Activated T-cell treated with anti-CD3 and anti-CD28 coated beads, Interleukin-2, amount 50 U/mL, for 4 hours (primary cell): ENCODE results near the gene HOXD11. TPM values are rescaled to one million over a fixed set of nuclear protein-coding genes. Genes with fewer than 3 reads are reported as not detected.

Source experiments
- ATAC-seq, 2 donors: fragments of 200-7000 bp; cut with Tn5 transposase; one replicate each; pipeline ENCODE4 v1.10.0; 2021
- DNase-seq: peaks from one replicate; pipeline ENCODE4 v3.0.0-alpha.2; 2020
- H3K27me3 Mint-ChIP-seq: one replicate; pipeline ENCODE4 v1.8.0; 2021; ENCODE audit warnings: low read depth, mixed read lengths
- H3K36me3 Mint-ChIP-seq: one replicate; pipeline ENCODE4 v1.8.0; 2022; ENCODE audit warnings: mixed read lengths; ENCODE audit not compliant: insufficient read depth
- H3K4me1 Mint-ChIP-seq: one replicate; pipeline ENCODE4 v1.8.0; 2021; ENCODE audit warnings: low read depth, mixed read lengths
- H3K4me3 Mint-ChIP-seq: one replicate; pipeline ENCODE4 v1.8.0; 2021; ENCODE audit warnings: mild to moderate bottlenecking, moderate library complexity, mixed read lengths
- H3K9me3 Mint-ChIP-seq: one replicate; pipeline ENCODE4 v1.8.0; 2021; ENCODE audit warnings: mixed read lengths
- total RNA-seq, 3 donors: library from RNA; stranded (reverse); gene quantifications; one replicate each; pipeline ENCODE4 v1.2.1, GENCODE V29; 2021

The HOXD11 gene
- total RNA-seq, 3 donors from 2014 or later, result not detected

DNA sequence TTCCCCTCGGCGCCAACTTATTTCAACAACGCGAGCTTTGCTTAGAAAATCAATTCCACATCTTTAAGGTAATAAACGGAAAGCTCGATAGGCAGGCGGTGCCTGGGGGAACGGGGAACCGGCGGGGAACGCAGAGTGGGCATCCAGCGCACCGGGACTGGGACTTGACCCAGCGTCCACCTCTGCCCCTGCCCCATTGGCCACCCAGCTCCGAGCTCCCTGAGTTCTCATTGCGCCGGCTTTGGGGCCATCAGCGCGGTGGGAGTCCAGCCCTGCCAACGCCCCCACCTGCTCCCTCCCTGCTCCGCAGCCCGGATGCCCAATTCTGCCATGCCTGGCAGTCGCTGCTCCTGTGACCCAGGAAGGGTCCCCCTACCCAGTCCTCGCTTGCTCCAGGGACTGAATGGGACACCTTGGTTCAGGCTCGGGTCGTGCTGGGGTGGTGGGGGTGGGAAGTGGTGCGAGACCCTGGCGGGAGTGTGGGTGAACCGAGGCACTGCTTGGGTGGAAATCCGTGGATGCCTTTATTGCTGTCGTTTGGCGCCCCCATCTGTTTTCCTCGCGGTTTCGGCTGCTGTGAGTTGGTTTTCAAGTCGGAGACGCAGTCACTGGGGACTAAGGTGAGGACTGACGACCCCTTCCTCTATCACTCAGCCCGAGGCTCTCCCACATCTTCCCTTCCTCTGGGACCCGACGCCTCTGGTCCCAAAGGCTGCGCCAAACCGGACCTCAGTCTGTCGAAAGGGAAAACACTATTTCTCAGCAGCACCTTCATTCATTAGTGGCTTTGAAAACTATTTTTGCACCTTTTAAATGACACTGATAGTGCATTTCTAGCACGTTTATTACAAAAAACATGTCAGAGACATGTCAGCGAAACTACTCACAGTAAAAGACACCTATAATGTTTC is 21.0 kb upstream of the HOXD11 start:
- Mint-ChIP-seq H3K4me3 (peak overlapping the region; percentile 33), H3K4me1 (peaks cover 4% of the 10 kb centered on the region), H3K9me3 (peaks cover 8% of the 10 kb centered on the region), H3K27me3 (peaks cover 97% of the 10 kb centered on the region), H3K36me3 (no peaks in the 10 kb centered on the region)
- no peak for DNase-seq
- no peak for ATAC-seq

DNA sequence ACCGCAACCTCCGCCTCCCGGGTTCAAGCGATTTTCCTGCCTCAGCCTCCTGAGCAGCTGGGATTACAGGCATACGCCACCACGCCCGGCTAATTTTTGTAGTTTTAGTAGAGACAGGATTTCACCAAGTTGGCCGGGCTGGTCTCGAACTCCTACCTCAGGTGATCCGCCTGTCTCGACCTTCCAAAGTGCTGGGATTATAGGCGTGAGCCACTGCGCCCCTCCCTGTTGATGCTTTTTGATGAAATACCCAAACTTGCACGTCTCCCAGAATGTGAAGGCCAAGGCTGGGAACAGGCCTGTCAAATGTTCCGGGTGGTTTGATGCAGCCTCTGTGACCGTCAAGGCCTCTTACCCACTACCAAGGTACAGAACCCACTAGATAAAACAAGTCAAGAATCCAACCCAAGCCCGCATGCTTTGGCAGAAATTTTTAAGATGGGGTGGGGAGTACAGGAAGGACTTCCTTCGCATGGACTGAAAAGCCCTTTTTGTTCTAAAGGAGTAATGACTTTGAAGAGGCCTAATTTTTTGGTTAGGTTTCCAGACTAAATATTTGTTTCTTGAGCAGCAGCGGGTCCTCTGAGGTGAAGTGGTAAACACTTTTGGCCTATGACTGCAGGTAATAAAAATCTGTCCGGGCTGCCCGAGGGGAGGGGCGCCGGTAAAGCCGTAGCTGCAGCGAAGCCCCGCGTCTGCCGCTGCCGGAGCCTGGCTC is 19.6 kb upstream of the HOXD11 start:
- Mint-ChIP-seq H3K27me3 (peaks cover 95% of the 10 kb centered on the region), H3K4me1 (peaks cover 7% of the 10 kb centered on the region), H3K36me3 (no peaks in the 10 kb centered on the region), H3K9me3 (peaks cover 9% of the 10 kb centered on the region), H3K4me3 (no peak overlapping the region)
- DNase-seq (no peak), ATAC-seq (no peak)

DNA sequence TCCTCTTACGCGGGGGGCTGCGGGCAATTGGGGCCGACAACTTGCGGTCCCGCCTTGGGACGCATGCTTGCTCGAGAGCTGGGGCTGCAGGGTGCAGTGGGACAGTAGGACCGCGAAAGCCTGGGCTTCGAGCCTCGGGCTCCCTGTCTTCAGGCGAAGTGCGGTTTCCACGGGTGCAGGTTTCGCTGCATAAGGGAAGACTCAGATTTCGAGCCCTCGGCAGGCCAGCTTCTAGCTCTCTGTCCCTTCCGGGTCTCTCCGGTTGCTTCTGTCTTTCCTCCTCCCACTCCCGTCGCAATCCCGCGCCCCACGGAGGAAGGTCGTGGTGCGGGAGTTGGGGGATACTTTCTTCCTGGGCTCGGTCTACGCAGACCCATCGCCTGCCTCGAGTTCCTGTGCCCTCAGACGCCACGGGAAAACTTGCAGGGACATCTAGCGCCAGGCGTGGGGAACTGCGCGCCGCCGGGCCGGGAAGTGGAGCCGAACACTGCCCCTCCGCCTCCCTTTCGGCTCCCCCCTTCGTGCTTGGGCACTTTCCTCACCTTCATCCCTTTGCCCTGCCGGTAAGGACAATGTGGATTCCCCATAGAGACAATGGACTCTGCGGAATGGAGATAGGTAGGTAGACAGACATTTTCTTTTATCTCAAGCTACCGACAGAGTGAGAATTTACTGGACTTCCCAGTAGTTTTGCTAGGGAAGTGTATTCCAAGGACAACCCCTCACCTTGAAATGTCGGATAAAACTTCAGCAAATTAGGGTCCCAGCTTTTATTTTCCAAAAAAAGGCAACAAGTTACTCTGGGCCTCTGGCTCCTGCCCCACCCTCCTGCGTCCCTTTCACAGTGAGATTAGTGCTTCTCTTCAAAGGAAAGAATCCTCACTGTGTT is 18.8 kb upstream of the HOXD11 start:
- Mint-ChIP-seq H3K9me3 (peaks cover 9% of the 10 kb centered on the region), H3K4me3 (peak overlapping the region; percentile 45), H3K4me1 (peaks cover 7% of the 10 kb centered on the region), H3K27me3 (peaks cover 90% of the 10 kb centered on the region), H3K36me3 (no peaks in the 10 kb centered on the region)
- no peak for DNase-seq
- ATAC-seq, result peak in 1 of 2 donors; percentile 46

DNA sequence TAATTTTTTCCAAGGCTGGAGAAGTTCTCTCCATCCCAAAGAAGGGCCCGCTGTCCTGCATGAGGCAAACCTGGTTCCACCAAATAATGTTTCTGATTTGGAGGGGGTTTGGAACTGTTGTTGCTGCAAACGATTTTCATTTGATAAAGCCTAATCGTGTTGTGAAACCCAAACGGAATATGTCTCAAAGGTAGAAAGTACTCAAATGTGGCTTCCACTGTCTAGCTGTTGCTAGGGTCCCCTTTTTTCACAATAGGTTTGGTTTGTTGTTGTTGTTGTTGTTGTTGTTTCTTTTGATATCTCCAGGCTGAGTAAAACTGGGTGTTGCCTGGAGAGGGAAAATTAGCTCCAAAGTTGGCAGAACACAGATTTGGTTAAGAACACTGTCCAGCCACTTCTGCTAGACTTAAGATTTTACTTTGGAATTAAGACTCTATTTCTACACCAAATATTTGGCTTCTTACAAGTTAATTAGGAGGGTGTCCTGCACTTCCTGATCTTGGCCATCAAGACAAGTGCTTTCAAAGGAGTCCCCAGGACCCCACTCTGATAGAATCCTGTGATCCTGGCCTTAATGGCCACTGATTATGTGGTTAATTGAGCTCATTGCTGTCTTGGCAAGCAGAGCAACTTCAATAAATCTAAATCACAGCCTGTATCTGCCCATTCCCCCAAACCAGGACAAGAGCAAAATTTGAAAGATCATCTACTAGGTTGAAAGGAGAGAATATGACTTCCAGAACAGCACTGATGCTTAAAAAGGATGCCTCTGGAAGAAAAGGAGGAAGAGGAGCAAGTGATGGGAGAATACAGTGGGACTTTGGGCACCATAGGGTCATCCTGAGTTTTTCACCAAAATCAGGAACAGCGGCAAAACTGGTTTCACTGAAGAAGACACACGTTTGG is 17.9 kb upstream of the HOXD11 start:
- H3K4me3 Mint-ChIP-seq, result no peak overlapping the region
- DNase-seq (no peak), ATAC-seq (no peak)
- H3K36me3 Mint-ChIP-seq, result no peaks in the 10 kb centered on the region
- H3K27me3 Mint-ChIP-seq, result peaks cover 90% of the 10 kb centered on the region
- peaks cover 9% of the 10 kb centered on the region for H3K9me3 Mint-ChIP-seq
- peaks cover 13% of the 10 kb centered on the region for H3K4me1 Mint-ChIP-seq

DNA sequence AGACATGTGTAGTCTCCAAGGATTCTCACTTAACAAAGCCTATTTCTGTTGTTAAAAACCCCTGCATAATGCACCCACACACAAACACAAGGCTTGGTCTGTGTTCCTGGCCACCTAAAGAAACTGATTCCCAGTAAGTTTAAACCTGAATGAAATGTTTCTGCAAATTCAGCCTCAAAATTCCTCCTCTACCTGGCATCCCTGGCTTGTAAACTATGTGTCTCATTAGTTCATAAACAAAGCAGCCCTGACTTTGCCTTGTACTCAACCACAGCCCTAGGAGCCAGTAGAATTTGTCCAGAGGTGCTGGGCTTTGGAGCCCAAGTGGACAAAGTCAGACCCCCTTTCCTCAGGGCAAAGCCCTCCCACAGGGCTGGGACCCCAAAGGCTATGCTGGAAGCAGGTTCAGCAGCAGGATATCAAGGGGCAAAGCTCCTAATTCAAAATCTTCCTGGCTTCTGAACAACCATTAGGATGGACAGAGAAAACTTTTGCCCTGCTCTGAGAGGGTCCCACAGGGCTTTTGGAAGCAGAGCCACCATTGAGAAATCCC is 17.2 kb upstream of the HOXD11 start:
- peaks cover 9% of the 10 kb centered on the region for H3K9me3 Mint-ChIP-seq
- DNase-seq, result no peak

DNA sequence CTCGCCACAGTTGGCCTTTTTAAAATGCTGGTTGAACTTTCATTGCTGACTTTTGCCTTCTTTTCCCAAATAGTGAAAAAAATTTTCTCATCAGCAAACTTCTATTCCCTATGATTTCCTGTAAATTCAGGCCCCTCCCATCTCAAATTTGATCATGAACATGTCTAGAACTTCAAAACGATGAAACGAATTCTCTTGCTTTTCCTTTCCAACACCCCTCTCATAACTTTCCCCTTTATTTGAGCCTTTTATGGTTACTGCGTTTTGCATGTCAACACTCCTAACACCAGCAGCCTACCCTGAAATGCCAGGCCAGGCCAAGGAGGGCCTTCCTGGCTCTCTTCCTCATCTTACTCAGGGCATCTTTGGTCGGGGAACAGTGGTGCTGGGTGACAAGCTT is 16.2 kb upstream of the HOXD11 start:
- H3K36me3 Mint-ChIP-seq, result no peaks in the 10 kb centered on the region
- H3K4me3 Mint-ChIP-seq, result no peak overlapping the region
- no peak for ATAC-seq
- peaks cover 9% of the 10 kb centered on the region for H3K9me3 Mint-ChIP-seq
- DNase-seq, result no peak
- H3K4me1 Mint-ChIP-seq, result peaks cover 13% of the 10 kb centered on the region
- H3K27me3 Mint-ChIP-seq, result peaks cover 91% of the 10 kb centered on the region

More for the DNA sequence above, 17.2 kb upstream of the HOXD11 start:
- no peak overlapping the region for H3K4me3 Mint-ChIP-seq
- peaks cover 13% of the 10 kb centered on the region for H3K4me1 Mint-ChIP-seq
- no peak for ATAC-seq
- H3K27me3 Mint-ChIP-seq, result peaks cover 91% of the 10 kb centered on the region
- H3K36me3 Mint-ChIP-seq, result no peaks in the 10 kb centered on the region

DNA sequence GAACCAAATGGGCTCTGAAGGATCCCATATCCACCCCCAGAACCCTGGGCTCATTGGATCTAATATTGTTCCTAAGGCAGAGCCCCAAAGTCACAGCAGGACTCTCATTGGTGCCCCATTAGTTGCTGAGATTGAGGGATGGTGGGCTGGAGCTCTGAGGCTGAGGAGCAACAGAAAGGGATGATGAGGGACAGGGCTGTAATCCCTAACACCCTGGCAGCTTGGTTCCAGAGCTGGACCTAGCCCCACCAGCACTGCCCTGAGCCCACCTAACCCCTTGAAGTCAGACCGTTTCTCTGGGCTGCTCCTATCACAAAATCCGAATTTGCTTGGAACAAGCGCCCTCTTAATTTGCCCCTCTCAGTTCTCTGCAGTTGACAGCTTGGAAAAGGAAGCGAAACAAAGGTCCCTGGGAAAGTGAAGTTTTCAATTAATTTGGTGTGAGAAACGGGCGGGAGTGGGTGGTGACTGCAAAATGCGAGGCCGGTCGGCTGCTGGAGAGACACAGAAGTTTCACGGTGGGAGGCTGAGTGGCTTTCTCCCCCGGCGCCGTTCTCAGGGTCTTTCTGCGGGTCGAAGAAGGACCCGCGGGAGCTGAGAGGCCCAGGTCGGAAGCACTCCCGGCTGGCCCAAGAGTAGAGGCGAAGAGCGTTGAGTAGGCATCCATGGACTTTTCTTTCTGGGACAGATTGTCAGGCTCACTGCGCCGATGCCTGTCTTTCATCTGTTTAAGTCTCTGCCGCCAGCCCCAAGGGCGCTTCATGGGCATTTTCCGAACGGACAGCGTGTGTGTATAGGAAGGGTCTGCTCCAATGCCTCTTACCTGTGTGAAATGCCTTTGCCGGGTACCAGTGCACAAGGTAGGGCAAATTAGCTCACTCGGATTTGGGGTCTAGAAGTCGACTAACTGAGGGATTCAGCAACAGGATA is 15.5 kb upstream of the HOXD11 start:
- peaks cover 9% of the 10 kb centered on the region for H3K9me3 Mint-ChIP-seq
- H3K36me3 Mint-ChIP-seq, result no peaks in the 10 kb centered on the region
- ATAC-seq (no peak), DNase-seq (no peak)
- H3K4me1 Mint-ChIP-seq, result peaks cover 18% of the 10 kb centered on the region
- peak overlapping the region; percentile 19 for H3K4me3 Mint-ChIP-seq
- peaks cover 92% of the 10 kb centered on the region for H3K27me3 Mint-ChIP-seq

DNA sequence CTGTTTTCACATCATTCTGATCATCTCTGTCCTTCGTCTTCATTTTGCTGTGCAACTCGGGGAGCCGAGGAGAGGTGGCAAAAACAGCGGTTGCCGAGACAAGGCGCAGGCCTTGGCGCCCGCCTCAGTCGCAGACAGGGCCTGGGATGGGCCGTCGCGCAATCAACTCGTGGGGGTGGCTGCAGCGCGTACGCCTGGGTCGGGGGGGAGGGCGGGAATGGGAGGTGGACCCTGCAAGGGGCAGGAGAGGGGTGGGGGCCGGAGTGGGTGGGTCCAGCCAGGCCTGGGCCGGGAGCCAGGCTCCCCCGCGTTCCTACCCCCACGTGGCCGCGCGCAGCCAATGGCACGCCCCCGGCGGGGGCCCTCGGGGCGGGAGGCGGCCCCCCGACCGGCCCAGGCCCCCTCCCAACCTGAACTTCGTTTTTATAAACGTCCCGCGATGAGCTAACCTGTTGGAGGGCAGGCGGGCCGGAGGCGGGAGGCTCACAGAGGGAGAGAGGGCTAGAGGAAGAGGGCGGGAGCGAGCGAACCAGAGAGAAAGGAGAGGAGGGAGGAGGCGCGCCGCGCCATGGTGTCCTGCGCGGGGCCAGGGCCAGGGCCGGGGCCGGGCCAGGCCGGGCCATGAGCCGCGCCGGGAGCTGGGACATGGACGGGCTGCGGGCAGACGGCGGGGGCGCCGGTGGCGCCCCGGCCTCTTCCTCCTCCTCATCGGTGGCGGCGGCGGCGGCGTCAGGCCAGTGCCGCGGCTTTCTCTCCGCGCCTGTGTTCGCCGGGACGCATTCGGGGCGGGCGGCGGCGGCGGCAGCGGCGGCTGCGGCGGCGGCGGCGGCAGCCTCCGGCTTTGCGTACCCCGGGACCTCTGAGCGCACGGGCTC is 14.6 kb upstream of the HOXD11 start, which contains the start of gene HOXD13:
HOXD13 (plus strand) TSS at position 452 of the 875 bp plus-strand sequence; CDS start at position 622, 170 bp downstream.
- no peaks in the 10 kb centered on the region for H3K36me3 Mint-ChIP-seq
- peaks cover 26% of the 10 kb centered on the region for H3K4me1 Mint-ChIP-seq
- peaks cover 9% of the 10 kb centered on the region for H3K9me3 Mint-ChIP-seq
- peak within 1 kb of the TSS; percentile 19 for H3K4me3 Mint-ChIP-seq
- ATAC-seq, result peak; percentile 18 to 27
- no peak for DNase-seq
- H3K27me3 Mint-ChIP-seq, result peaks cover 92% of the 10 kb centered on the region

DNA sequence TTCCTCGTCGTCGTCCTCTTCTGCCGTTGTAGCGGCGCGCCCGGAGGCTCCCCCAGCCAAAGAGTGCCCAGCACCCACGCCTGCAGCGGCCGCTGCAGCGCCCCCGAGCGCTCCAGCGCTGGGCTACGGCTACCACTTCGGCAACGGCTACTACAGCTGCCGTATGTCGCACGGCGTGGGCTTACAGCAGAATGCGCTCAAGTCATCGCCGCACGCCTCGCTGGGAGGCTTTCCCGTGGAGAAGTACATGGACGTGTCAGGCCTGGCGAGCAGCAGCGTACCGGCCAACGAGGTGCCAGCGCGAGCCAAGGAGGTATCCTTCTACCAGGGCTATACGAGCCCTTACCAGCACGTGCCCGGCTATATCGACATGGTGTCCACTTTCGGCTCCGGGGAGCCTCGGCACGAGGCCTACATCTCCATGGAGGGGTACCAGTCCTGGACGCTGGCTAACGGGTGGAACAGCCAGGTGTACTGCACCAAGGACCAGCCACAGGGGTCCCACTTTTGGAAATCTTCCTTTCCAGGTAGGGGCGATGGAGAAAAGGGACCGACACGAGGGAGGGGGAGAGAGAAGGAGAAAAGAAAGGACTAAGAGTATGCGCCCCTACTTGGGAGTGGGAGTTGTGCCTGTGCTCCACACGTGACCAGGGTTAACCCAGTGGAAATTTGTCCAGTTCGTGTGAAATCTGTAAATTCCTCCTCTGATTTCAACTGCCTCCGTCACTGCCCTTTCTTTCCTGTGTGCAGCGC is 13.8 kb upstream of the HOXD11 start:
- no peak for DNase-seq
- Mint-ChIP-seq H3K4me3 (no peak overlapping the region), H3K27me3 (peaks cover 92% of the 10 kb centered on the region), H3K36me3 (no peaks in the 10 kb centered on the region), H3K9me3 (peaks cover 9% of the 10 kb centered on the region), H3K4me1 (peaks cover 28% of the 10 kb centered on the region)
- no peak for ATAC-seq

DNA sequence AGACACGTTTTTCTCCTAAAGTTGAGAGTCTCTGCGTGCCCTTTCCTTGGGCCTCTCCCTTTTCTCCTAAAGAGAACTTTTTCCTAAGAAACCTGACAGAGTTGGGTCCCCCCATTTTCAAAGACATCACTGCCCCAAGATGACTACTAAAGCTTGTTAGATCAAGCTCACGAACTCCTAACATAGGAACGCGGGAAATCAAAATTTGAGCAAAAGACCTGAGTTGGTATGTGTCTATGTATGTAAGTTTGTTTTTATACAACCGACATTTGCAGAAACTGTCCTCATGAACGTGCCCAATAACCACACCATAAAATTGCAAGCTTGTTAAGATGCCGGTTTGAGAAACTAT is 13.2 kb upstream of the HOXD11 start:
- no peak overlapping the region for H3K4me3 Mint-ChIP-seq
- no peak for ATAC-seq
- peaks cover 92% of the 10 kb centered on the region for H3K27me3 Mint-ChIP-seq
- no peaks in the 10 kb centered on the region for H3K36me3 Mint-ChIP-seq
- H3K9me3 Mint-ChIP-seq, result peaks cover 9% of the 10 kb centered on the region
- no peak for DNase-seq
- H3K4me1 Mint-ChIP-seq, result peaks cover 27% of the 10 kb centered on the region

DNA sequence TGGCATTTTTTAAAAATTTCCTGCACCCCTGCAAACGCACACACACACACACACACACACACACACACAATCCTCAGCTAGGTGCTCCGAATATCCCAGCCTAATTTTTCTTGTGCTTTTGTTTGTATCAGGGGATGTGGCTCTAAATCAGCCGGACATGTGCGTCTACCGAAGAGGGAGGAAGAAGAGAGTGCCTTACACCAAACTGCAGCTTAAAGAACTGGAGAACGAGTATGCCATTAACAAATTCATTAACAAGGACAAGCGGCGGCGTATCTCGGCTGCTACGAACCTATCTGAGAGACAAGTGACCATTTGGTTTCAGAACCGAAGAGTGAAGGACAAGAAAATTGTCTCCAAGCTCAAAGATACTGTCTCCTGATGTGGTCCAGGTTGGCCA is 12.7 kb upstream of the HOXD11 start:
- DNase-seq (no peak), ATAC-seq (no peak)
- Mint-ChIP-seq H3K9me3 (peaks cover 9% of the 10 kb centered on the region), H3K36me3 (no peaks in the 10 kb centered on the region), H3K4me3 (no peak overlapping the region), H3K27me3 (peaks cover 92% of the 10 kb centered on the region), H3K4me1 (peaks cover 27% of the 10 kb centered on the region)
